HG02938 (cell line): ENCODE data around the gene COPS7A.

ENCODE experiments used
- ATAC-seq: cut with Tn5 transposase; IDR thresholded peaks from one replicate; pipeline ENCODE4 v1.9.1; 2021; ENCODE audit warnings: mild to moderate bottlenecking, moderate library complexity; ENCODE audit not compliant: unreplicated experiment

The COPS7A gene

GRCh38 chr12:6750506-6750905 is 26.7 kb downstream of the COPS7A start:
- ATAC-seq = no peak

- no peak for ATAC-seq
Measured at GRCh38 chr12:6751767-6752166, 27.9 kb downstream of the COPS7A start.

- ATAC-seq = no peak
Measured at GRCh38 chr12:6752167-6752920, 28.5 kb downstream of the COPS7A start.

DNA sequence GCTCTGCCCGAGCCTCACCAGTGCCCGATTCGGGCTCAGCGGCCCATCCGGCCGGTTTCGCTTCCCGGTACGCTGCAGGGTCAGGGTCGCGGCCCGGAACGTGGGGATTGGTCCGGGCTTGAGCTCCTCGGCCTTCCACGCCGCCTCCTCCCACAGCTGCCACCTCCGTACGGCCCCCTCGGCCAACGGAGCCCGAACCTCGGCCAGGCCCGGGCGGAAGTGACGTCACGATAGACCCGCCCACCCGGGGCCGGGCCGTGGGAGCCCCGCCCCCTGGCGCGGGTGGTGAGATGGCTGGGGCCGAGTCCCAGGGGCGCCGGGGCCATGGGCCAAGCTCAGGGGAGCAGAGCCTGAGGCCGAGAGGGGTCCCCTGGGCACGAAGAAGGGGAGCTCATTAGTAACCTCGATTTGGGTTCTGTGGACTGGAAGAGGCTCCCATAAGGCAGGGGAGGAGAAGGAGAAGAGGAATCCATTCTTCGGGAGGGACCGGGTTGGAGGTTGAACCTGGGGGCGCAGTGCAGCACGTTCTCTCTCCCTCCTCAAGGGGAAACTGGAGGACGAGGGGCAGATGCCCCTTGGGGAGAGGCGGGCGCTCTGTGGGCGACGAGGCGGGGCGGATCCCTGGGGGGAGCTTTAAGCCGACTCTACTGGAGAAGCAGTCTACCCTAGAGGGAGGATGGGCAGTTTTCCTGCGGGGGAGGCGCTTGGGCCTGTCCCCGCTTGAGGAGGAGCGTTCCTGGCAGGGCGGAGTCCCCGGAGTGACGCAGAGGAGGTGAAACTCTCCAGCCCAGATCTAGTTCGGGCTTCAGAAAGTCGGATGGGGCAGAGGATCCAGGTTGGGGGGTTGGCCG is 29.3 kb downstream of the COPS7A start, which contains the start of gene MLF2:
TSS of gene MLF2 (minus strand) at position 221 of the 851 bp plus-strand sequence. CDS start 807 bp downstream, outside the sequence.
- peak; percentile 91 for ATAC-seq

GRCh38 chr12:6753772-6754356 is 30.0 kb downstream of the COPS7A start:
- ATAC-seq = no peak

DNA sequence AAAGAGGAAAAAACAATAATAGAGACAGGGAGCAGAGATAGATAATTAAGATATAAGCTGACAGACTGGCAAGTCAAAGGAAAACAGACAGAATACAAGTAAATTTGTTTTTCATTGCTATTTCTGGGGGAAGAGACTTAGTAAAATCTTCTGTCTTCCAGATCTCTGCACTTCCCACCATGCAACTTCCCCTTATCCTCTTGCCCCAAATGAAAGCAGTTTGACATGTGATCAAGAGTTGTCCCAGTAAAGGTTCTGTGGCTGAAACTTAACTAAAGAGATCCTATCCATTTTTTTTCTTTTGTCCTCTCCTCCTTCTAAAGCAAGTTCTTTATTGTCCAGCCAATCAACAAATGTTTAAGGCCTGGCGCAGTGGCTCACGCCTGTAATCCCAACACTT is 30.6 kb downstream of the COPS7A start:
- ATAC-seq = no peak

- no peak for ATAC-seq
Measured at GRCh38 chr12:6757028-6757690, 33.3 kb downstream of the COPS7A start.

DNA sequence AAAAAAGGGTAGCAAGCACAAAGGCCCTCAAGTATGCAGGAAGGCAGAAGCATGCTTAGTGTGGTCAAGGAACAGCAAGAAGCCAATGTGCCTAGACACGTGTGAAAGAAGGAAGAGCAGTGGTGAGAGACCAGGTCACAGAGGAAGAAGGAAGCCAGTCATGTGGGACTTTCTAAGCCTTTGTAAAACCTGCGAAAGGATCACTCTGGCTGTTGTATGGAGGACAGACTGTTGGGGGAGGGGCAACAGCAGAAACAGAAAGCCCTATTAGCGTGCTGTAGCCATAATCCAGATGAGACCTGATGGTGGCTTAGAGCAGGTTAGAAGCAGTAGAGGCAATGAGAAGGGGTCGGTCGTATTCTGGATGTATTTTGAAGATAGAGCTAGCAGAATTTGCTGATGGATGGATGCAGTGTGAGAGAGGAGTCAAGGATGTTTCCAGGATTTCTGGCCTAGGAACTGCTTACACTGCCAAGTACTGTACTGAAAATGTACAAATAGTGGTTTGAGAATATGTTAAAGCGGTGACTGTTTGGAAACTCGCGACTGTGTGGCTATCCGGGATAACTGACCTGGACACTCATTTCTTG is 34.8 kb downstream of the COPS7A start:
- no peak for ATAC-seq

- ATAC-seq = no peak
Measured at GRCh38 chr12:6759741-6760140, 35.9 kb downstream of the COPS7A start.

GRCh38 chr12:6763380-6763779 is 39.5 kb downstream of the COPS7A start:
- ATAC-seq = no peak

DNA sequence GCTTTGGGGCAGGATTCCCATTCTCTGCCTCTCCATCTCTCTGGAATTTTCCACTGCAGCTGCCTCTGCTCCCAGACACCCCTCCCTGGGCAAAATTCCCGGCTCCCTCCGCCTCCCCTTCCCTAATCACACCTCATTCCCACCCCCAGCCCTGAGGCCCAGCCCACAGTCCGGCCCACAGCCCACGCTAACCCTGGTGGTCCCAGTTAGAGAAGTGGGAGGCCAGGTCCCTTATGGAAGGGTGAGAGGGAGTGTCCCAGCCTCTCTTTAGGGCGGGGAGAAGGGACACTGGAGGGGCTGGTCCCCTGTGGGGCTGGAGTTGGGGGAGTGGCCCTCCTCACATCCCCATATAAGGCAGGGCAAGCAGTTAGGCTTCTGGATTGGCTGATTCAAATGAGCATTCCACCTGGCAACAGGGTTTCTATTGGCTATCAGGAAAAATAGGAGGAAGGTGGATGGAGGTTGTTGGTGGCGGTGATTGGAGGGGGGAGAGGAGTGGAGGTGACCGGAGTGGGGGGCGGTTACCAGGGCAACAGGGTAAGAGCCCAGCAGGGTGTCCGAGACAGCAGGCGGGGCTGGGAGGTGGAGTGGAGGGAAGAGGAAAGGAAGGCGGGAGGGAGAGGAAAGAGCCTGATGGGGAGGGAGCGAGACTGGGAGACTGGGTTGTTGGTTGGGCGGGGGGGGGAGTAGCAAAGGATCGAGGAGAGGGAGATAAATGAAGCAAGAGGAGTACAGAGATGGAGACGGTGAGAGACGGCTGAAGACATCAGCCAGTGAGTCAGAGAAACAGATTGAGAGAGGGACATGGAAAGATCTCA is 40.4 kb downstream of the COPS7A start:
- peak; percentile 86 for ATAC-seq

DNA sequence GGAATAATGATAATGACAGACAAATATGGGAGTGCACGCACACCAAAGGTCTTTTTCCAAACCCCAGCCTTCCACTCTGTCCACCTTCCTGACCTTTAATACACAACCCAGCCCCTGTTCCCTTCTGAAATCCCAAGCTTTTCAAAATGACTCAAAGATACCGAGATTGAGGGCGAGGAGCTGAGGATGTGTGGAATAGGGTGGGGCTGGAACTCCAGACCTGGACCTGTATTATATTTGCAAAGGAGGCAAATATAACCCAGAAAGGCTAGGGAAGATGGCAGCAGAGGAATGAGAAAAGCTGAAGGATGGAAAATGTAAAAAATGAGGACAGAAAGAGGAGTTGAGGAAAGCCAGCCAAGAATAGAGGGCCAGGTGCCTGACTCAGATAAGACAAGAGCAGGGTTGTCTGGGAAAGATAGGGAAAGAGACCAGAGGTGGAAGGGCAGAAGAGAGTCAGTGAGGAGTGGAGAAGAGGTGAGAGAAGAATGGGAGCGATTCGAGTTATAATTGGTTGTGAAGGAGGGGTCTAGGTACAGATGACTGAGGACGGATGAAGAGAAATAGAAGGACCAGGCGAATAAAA is 41.3 kb downstream of the COPS7A start:
- ATAC-seq = no peak

DNA sequence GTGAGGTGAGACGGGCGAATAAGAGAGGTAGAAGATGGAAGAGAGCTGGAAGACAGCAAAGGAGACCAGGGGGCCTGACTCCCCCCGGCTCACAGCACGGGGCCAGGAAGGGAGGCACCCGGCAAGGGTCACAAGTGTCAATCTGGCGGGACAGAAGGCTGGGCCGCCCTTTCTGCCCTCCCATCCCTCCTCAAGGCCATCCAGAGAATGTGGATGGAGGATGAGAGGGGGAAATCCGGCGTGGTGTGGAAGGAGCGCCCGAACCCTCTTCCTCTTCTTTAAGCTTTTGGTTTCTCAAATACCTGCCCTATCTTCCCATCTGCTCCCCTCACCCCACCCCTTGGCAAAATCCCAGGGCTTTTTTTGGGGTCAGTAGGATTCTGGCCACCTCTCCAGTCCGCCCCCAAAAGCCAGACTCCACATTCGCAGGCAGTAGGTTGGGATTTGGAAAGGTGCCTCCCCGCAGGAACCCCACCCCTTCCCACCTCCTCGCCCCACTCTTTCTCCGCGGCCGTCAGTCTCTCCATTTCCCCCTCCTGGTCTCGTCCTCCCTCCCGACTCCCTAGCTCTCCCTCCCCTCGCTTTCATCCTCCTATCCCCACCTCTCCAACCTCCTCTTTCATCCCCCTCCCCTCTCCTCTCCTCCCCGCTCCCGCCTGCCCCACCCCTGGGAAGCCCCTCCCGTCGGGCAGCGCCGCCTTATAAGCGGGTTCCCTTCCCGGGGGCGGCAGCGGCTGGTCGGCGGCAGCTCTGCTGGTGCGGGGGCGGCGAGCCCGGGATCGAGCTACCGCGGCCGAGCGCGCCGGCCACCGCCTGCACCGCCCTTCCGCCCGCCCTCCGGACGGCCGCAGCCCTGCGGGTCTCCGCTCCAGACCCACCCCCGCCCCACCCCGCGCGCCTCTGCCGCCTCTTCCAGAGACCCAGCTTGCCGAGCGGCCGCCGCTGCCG is 42.1 kb downstream of the COPS7A start, which contains the start of gene PTMS:
TSS of gene PTMS (plus strand) at position 730 of the 948 bp plus-strand sequence. CDS start 343 bp downstream, outside the sequence.
- peak; percentile 6 for ATAC-seq

DNA sequence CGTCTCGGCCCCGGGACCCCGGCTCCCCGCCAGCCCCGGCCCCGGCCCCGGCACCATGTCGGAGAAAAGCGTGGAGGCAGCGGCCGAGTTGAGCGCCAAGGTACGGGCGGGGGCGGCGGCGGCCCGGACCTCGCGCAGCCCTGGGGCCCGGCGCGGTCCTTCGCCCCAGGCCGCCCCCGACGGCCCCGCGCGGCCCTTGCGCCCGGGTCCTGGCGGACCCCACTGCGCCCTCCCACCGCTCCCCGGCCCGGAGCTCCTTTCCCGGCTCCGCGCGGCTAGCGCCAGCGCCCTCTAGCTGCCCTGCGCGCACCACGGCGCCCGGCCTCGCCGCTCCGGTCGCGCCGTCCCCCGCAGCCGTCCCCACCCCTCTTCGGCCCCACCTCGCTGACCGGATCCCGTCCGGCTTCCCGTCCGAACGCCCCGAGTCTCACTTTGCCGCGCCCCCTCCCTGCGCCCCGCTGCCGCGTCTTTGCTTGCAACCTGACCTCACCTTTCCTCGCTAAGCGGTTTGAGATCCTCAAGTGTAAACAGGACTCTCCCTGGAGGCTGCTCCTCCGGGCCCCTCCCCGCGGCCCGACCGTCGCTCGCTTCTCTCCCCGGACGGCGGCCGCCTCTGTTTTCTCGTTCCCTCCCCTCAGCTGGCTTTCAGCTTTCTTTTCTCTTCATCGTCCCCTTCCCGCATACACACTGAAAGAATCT is 43.0 kb downstream of the COPS7A start:
- ATAC-seq = peak; percentile 36

DNA sequence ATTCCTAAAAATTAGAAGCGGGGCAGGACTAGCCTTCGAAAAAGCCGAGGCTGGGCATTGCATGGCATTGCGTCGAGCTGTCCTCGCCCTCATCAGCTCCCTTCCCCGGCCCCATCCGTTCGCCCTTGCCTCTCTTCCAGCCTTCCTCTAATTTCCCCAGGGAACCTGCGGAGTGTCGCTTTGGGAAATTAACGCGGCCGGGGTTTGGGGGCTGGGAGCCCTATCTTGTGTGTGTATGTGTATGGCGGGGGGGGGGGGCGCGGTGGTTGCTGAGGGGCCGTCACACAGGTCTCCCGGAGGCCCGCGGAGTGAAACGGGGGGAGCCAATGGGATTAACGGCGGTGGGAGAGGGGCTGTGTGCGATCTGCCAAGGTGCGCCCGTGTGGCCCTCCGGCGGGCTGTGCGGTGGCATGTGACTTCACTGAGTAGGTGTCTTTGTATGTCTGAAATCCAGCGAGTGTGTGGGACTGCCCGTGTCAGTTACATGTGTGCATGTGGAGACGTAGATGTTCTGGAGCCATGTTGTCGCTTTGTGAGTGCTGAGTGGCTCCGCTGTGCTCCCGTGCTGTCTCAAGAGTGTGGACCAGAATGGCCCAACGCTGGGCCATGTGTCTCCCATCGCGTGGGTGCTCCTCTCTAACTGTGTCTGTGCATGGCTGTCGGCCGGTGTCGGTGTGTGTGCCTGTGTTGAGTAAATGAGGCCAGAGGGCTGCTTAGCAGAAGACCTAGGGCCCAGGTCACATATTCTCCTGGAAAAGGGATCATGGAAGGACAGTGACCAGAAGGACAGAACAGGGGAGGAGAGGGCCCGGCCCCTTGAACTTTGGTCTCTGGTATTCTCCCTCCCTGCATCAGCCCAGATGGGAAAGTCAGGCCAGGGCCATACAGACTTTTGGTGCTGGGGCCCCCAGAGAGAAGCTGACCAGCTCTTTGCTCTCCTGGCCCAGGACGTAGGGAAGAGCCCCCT is 43.8 kb downstream of the COPS7A start:
- no peak for ATAC-seq

DNA sequence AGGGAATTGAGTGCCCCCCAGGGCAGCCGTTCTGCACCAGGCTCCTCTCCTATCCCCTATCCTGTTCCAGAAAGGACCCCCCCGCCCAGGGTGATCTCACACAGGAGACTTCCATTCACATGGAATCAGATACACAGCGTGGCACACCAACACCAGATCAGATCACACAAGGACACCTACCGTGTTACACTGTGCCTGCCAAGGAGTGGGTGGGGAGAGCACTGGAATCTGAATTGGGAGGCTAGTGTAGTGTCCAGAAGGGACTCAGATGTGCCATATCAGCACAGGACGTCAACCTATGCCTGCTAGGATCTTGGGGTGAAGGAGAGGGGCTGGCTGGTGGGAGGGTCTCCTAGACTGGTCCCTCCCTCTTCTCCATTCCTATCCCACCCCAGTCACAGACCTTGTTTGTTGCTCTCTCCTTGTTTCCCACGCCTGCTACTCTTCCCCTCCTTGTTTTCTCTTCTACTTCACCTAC is 44.6 kb downstream of the COPS7A start:
- ATAC-seq = no peak
